Thyroid gland (tissue), 4 donors: Measurements from ENCODE around the gene COL23A1. TPM values are rescaled to one million over a fixed set of nuclear protein-coding genes. Genes with fewer than 3 reads are reported as not detected.

ENCODE experiments used
- DNase-seq, 2 donors: peaks; one replicate each; pipeline ENCODE4 v3.0.0-alpha.2; 2019
- H3K27ac ChIP-seq, 3 donors: fragments of 200-600 bp; sonication (generic); 1 replicate in 2 of 3; 2 replicates in 1 of 3; pipeline ENCODE4 v1.5.1; 2016 to 2019; ENCODE audit warnings: mild to moderate bottlenecking in 1 of 3, moderate library complexity in 1 of 3
- H3K27me3 ChIP-seq: fragments of 200-600 bp; sonication (generic); one replicate; pipeline ENCODE4 v1.5.1; 2019
- H3K36me3 ChIP-seq, 2 donors: fragments of 200-600 bp; sonication (generic); one replicate each; pipeline ENCODE4 v1.5.1; 2016 to 2019
- H3K4me1 ChIP-seq, 2 donors: fragments of 200-600 bp; sonication (generic); one replicate each; pipeline ENCODE4 v1.5.1; 2017 to 2019
- H3K4me3 ChIP-seq, 3 donors: fragments of 200-600 bp; sonication (generic); replicated peaks in 1 of 3; 1 replicate in 2 of 3; 2 replicates in 1 of 3; pipeline ENCODE4 v1.5.1; 2016; ENCODE audit warnings: mild to moderate bottlenecking in 1 of 3
- H3K9me3 ChIP-seq: fragments of 200-600 bp; sonication (generic); one replicate; pipeline ENCODE4 v1.5.1; 2017
- POLR2A ChIP-seq, 2 donors: fragments of 450-650 bp; IDR thresholded peaks; one replicate each; pipeline ENCODE4 v1.6.1; 2017; ENCODE audit warnings: antibody characterized with exemption in 2 of 2, mild to moderate bottlenecking in 2 of 2, moderate library complexity in 1 of 2
- WGBS, 2 donors: methylation state at CpG; one replicate each; pipeline ENCODE4 v1.1.5; 2017; 5-methylcytosine and 5-hydroxymethylcytosine counted together
- intact Hi-C: fragments of 100-400 bp; cut with DNase I; formaldehyde crosslinking; loops from one replicate; pipeline ENCODE4 v1.15.1; 2023
- total RNA-seq, 4 donors: library from RNA; depleted of rRNA; stranded (reverse); fragments of >200 nt; gene quantifications; one replicate each; pipeline ENCODE4 v1.2.3, GENCODE V29; 2016
- TF ChIP-seq, protein P1 (sequence below), 6 experiments: fragments of 200-600 bp in 3 of 6; fragments of 450-650 bp in 3 of 6; sonication (generic) in 3 of 6; IDR thresholded peaks; one replicate each; pipeline ENCODE4 v1.5.1; 2016 to 2019; ENCODE audit warnings: antibody characterized with exemption in 6 of 6, mild to moderate bottlenecking in 2 of 6, inconsistent platforms in 1 of 6, moderate library complexity in 1 of 6

The COL23A1 gene
- total RNA-seq, 4 donors from 2014 or later, result 76.6 to 108 (median 95.7) TPM

DNA sequence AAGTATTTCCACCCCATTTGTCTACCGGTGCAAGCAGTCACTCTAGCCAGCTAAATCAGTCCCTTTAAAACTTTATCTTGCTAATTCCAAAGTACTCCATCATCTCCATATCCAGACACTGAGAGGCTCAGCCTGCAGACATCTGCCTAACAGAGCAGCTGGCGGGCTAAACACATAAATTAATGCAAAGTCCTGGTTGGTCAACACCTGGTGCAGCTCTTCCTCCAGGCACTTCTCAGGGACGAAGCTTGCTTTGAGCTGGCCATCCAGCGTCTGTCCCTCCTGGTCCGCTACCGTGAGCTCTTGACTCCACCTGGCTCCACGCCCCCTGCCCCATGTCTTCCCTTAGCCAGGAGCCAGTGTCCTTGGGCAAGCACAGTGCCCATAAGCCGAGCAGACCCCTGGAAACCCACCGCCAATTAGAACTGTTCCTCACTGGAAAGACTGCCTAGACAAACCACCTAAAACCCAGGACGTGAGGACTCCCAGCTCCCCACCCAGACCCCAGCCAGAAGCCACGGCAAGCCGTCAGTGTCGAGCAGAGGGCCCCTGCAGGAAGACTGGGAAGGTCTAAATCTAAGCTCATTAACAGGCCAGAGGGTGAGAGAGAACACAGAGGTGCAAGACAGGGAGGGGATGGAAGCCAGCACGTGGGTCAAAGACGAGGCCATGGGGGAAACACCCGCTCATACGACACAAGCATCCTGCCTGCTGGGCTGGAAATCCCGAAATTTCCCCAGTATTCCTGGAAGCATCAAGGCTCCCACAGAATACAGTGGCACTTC, 120.0 kb downstream of the COL23A1 start:
- TF ChIP-seq POLR2A (IDR thresholded peaks at IDR 0.05), result no peak
- TF ChIP-seq, protein P1, sequence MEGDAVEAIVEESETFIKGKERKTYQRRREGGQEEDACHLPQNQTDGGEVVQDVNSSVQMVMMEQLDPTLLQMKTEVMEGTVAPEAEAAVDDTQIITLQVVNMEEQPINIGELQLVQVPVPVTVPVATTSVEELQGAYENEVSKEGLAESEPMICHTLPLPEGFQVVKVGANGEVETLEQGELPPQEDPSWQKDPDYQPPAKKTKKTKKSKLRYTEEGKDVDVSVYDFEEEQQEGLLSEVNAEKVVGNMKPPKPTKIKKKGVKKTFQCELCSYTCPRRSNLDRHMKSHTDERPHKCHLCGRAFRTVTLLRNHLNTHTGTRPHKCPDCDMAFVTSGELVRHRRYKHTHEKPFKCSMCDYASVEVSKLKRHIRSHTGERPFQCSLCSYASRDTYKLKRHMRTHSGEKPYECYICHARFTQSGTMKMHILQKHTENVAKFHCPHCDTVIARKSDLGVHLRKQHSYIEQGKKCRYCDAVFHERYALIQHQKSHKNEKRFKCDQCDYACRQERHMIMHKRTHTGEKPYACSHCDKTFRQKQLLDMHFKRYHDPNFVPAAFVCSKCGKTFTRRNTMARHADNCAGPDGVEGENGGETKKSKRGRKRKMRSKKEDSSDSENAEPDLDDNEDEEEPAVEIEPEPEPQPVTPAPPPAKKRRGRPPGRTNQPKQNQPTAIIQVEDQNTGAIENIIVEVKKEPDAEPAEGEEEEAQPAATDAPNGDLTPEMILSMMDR (IDR thresholded peaks at IDR 0.05), result no peak
- Histone ChIP-seq H3K27ac (no peak overlapping the region), H3K36me3 (no peaks in the 10 kb centered on the region), H3K27me3 (no peaks in the 10 kb centered on the region), H3K9me3 (no peaks in the 10 kb centered on the region), H3K4me3 (no peak overlapping the region), H3K4me1 (peaks cover 0 to 33% of the 10 kb centered on the region in 2 donors)
- no peak for DNase-seq
- WGBS, 2 donors, result 83 to 91% methylated on average over 17 to 18 of the region's 18 CpGs
- intact Hi-C loops, result no loop called here

DNA sequence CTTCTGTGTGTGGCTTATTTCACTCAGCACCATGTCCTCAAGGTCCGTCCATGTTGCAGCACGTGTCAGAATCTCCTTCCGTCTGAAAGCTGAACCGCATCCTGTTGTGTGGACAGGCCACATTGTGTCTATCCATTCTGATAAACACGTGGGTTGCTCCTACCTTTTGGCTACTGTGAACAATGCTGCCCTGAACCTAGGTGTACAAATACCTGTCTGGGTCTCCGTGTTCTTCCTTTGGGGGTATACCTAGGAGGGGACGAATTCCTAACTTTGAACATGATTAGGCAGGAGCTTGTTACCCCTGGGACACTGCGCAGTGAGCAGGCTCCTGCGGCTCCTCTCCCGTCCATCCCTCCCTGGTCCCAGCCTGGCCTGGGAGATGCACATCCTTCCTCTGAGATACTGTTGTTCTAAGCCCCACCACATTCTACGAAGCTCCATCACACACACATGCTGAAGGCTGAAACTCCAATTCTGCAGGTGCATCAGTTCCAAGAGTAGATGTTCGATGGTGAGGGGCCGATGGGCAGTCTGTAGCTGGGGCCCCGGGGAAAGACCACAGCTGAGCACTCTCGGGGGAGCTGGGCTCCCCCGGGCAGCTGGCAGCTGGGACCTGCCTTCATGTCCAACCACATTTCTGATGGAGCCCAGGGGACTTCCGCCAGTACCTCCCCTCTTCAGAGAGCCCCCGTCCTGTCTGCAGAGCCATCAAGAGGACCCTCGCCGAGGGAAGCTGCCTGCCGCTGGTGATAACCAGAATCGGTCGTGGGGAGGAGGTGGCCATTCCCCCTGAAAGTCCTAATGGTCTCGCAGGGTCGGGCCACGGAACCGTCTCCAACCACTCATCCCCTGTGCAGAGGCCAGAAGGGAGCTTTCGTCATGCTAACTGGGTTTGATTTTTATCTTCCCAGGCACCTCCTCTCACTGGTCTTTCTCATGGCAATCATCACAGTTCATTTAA, 120.9 kb downstream of the COL23A1 start:
- no peaks in the 10 kb centered on the region for H3K27me3 ChIP-seq
- no peaks in the 10 kb centered on the region for H3K9me3 ChIP-seq
- no peaks in the 10 kb centered on the region for H3K36me3 ChIP-seq
- no peak for TF ChIP-seq POLR2A (IDR thresholded peaks at IDR 0.05)
- TF ChIP-seq, protein P1 (IDR thresholded peaks at IDR 0.05), result no peak
- DNase-seq, result no peak
- intact Hi-C loops, result no loop called here
- H3K27ac ChIP-seq, result no peak overlapping the region
- H3K4me3 ChIP-seq, result no peak overlapping the region
- H3K4me1 ChIP-seq, result peaks cover 0 to 31% of the 10 kb centered on the region in 2 donors
- WGBS, 2 donors, result 80 to 83% methylated on average over 16 to 27 of the region's 28 CpGs

DNA sequence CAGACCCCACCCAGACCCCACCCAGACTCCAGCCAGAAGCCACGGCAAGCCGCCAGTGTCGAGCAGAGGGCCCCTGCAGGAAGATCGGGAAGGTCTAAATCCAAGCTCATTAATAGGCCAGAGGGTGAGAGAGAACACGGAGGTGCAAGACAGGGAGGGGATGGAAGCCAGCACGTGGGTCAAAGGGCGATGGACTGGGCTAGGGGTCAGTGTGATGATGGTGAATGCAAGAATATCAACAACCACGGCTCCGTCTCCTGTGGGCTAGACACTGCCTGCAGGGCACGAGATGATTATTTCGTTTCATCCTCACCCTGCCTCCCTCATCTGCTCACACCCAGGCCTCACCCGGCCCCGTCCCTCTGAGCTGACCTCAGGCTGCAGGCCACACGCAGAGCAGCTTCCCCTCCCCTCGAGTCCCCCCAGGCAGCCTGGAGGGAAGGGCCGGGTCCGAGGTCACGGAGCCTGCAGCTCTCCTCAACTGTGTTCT, 122.0 kb downstream of the COL23A1 start:
- Histone ChIP-seq H3K4me1 (peaks cover 5 to 34% of the 10 kb centered on the region in 2 donors), H3K9me3 (no peaks in the 10 kb centered on the region), H3K27me3 (no peaks in the 10 kb centered on the region), H3K36me3 (no peaks in the 10 kb centered on the region), H3K4me3 (no peak overlapping the region), H3K27ac (peak overlapping the region in 2 of 3 donors; percentile 41 to 72)
- intact Hi-C loops, result no loop called here
- no peak for DNase-seq
- no peak for TF ChIP-seq POLR2A (IDR thresholded peaks at IDR 0.05)
- TF ChIP-seq, protein P1 (IDR thresholded peaks at IDR 0.05), result no peak
- 71 to 82% methylated on average over 18 of the region's 18 CpGs for WGBS, 2 donors

DNA sequence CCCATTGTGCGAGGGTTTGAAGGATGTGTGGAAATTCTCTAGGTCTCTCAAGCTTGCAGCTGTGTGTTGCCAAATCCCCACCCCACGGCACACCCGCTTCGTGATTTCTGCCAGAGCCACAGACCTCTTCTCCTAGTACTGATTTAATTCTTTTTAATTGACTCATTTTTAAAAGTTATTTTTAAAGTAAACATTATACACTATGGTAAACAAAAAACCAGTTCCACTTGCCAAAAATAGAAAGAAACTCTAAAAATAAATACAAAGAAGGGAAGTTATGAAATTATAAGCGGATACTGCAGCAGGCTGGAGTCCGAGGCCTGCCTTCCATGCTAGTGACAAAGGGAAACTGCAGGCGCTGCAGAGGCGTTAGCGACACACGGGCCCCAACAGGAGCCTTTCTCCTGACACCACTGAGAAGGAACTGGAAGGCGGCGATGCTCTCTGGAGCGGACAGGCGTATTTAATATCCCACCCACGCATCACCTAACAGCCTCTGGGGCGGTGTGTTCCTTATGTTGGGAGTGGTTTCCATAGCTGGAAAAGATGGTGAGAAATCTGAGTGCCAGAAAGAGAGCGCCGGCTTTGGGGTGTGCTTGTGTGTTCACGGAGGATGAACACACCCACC, 122.5 kb downstream of the COL23A1 start:
- TF ChIP-seq POLR2A (IDR thresholded peaks at IDR 0.05), result no peak
- TF ChIP-seq, protein P1 (IDR thresholded peaks at IDR 0.05), result no peak
- Histone ChIP-seq H3K4me3 (no peak overlapping the region), H3K27me3 (no peaks in the 10 kb centered on the region), H3K27ac (peak overlapping the region; percentile 35 to 72 (median 41)), H3K36me3 (no peaks in the 10 kb centered on the region), H3K9me3 (no peaks in the 10 kb centered on the region), H3K4me1 (peaks cover 6 to 36% of the 10 kb centered on the region in 2 donors)
- WGBS, 2 donors, result 62 to 66% methylated on average over 19 of the region's 19 CpGs
- intact Hi-C loops, result no loop called here
- DNase-seq, result no peak
